HG03520 (cell line): ENCODE data around the gene VWA2.

ENCODE experiments used
- ATAC-seq: cut with Tn5 transposase; IDR thresholded peaks from one replicate; pipeline ENCODE4 v1.9.1; 2021; ENCODE audit warnings: mild to moderate bottlenecking, moderate library complexity; ENCODE audit not compliant: unreplicated experiment

VWA2 gene

GRCh38 chr10:114340816-114341215 lies 101.8 kb downstream of the VWA2 start:
- no peak for ATAC-seq
